ENCODE results near the gene DOCK6. TPM values are rescaled to one million over a fixed set of nuclear protein-coding genes. Genes with fewer than 3 reads are reported as not detected.
A peak's percentile ranks its signal among the peaks of the same experiment; 100 is the strongest.

Gene DOCK6
- total and polyA plus RNA-seq, 8 donors = 18.0 to 79.0 (median 30.7) TPM

DNA sequence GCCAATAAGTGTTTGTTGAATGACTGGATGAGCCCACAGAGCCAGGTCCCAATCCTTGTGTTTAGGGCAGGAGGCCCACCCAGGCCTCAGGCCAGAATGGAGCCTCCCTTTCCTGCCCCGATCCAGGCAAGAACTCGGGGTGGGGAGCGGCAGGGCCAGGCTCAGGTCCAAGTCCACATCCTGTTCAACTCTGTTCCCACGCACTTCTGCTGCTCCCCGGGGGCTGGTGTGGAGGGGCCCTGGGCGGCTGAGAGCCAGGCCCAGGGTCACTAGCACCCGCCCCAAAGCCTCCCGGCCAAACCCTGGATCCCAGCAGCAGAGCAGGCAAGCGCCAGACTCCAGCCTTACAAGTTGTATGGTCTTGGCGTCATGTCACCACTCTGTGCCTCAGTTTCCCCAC is 14.9 kb downstream of the DOCK6 start:
- DNase-seq = peak in 1 of 6 donors; percentile 17

GRCh38 chr19:11246941-11247340 is 15.4 kb downstream of the DOCK6 start:
- Histone ChIP-seq H3K4me3 (no peak overlapping the region), H3K27me3 (no peaks in the 10 kb centered on the region), H3K4me1 (no peaks in the 10 kb centered on the region), H3K27ac (no peak overlapping the region), H3K9me3 (no peaks in the 10 kb centered on the region), H3K36me3 (peaks cover 0 to 32% (median 7%) of the 10 kb centered on the region in 3 donors)
- intact Hi-C loops (cut with DNase I) = no loop called here
- WGBS, 2 donors = 88 to 92% methylated on average over 9 to 11 of the region's 11 CpGs
- ATAC-seq (no peak), FAIRE-seq (no peak), DNase-seq (no peak)
- TF ChIP-seq CTCF (IDR thresholded peaks at IDR 0.05) = no peak

More for the DNA sequence above, 14.9 kb downstream of the DOCK6 start:
- no peaks in the 10 kb centered on the region for H3K4me1 ChIP-seq
- TF ChIP-seq CTCF (IDR thresholded peaks at IDR 0.05) = no peak
- H3K4me3 ChIP-seq = no peak overlapping the region
- no peak for ATAC-seq
- no peaks in the 10 kb centered on the region for H3K9me3 ChIP-seq
- H3K27me3 ChIP-seq = no peaks in the 10 kb centered on the region
- H3K27ac ChIP-seq = no peak overlapping the region
- intact Hi-C loops (cut with DNase I) = no loop called here
- 91 to 97% methylated on average over 10 of the region's 10 CpGs for WGBS, 2 donors
- H3K36me3 ChIP-seq = peaks cover 0 to 32% (median 7%) of the 10 kb centered on the region in 3 donors
- no peak for FAIRE-seq

GRCh38 chr19:11244846-11245589 is 17.3 kb downstream of the DOCK6 start:
- H3K27ac ChIP-seq = no peak overlapping the region
- FAIRE-seq = no peak

DNA sequence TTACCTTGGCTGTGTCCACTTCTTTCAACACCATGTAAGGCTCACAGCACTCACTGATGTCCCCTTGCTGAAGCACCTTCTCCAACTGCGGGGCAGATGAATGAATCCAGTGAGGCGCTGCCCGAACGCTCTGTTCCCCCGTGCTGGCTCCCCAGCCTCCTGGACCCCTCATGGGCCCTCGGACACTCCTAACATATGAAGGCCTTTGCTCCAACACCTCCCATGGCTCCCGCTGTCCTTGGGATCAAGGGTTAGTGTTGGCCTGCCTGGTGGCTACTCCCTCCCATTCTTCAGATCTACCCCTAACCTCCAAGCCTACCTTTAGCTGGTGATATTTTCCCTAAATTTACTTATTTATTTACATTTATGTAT is 18.5 kb downstream of the DOCK6 start:
- DNase-seq (no peak), FAIRE-seq (no peak), ATAC-seq (peak in 1 of 4 donors; percentile 3)
- no peaks in the 10 kb centered on the region for H3K27me3 ChIP-seq
- H3K9me3 ChIP-seq = no peaks in the 10 kb centered on the region
- intact Hi-C loops (cut with DNase I) = no loop called here
- peaks cover 0 to 13% (median 0%) of the 10 kb centered on the region in 3 donors for H3K36me3 ChIP-seq
- no peaks in the 10 kb centered on the region for H3K4me1 ChIP-seq
- no peak overlapping the region for H3K4me3 ChIP-seq
- peak overlapping the region in 1 of 4 donors; percentile 22 for H3K27ac ChIP-seq
- no peak for TF ChIP-seq CTCF (IDR thresholded peaks at IDR 0.05)
- 94 to 95% methylated on average over 7 of the region's 7 CpGs for WGBS, 2 donors

More at GRCh38 chr19:11244846-11245589, 17.3 kb downstream of the DOCK6 start:
- H3K36me3 ChIP-seq = peaks cover 0 to 18% (median 0%) of the 10 kb centered on the region in 3 donors
- ATAC-seq = no peak
- no peaks in the 10 kb centered on the region for H3K4me1 ChIP-seq
- no peaks in the 10 kb centered on the region for H3K9me3 ChIP-seq
- no peak for TF ChIP-seq CTCF (IDR thresholded peaks at IDR 0.05)
- H3K4me3 ChIP-seq = no peak overlapping the region
- H3K27me3 ChIP-seq = no peaks in the 10 kb centered on the region
- WGBS, 2 donors = 94 to 95% methylated on average over 5 of the region's 5 CpGs
- no peak for DNase-seq
- intact Hi-C loops (cut with DNase I) = no loop called here

Data from pancreas (tissue), 10 donors.